Lung (tissue), 12 donors: ENCODE data around the gene EFNA1. TPM values are rescaled to one million over a fixed set of nuclear protein-coding genes. Genes with fewer than 3 reads are reported as not detected.
A peak's percentile ranks its signal among the peaks of the same experiment; 100 is the strongest.

ENCODE experiments used
- ATAC-seq: fragments of 200-7000 bp; cut with Tn5 transposase; one replicate; pipeline ENCODE4 v1.9.1; 2020; ENCODE audit warnings: moderate number of reproducible peaks; ENCODE audit not compliant: insufficient read depth, low FRiP score
- DNase-seq, 3 donors: peaks; one replicate each; pipeline ENCODE4 v3.0.0-alpha.2; 2013 to 2017
- H3K27ac ChIP-seq, 2 donors: one replicate each; pipeline ENCODE4 v1.5.1; 2013; ENCODE audit warnings: mild to moderate bottlenecking in 2 of 2, moderate library complexity in 2 of 2, control low read depth in 1 of 2, inconsistent platforms in 1 of 2, low read depth in 1 of 2, low read length in 1 of 2
- H3K27me3 ChIP-seq, 3 donors: one replicate each; pipeline ENCODE4 v1.5.1; 2013; ENCODE audit warnings: low read length in 2 of 3; ENCODE audit not compliant: control insufficient read depth in 3 of 3, insufficient read depth in 3 of 3
- H3K36me3 ChIP-seq, 4 donors: one replicate each; pipeline ENCODE4 v1.5.1; 2013; ENCODE audit warnings: low read length in 4 of 4, mild to moderate bottlenecking in 1 of 4, moderate library complexity in 1 of 4; ENCODE audit not compliant: control insufficient read depth in 4 of 4, insufficient read depth in 4 of 4
- H3K4me1 ChIP-seq, 5 donors: one replicate each; pipeline ENCODE4 v1.5.1; 2013; ENCODE audit warnings: low read length in 5 of 5, mild to moderate bottlenecking in 2 of 5, moderate library complexity in 1 of 5; ENCODE audit not compliant: control insufficient read depth in 5 of 5, insufficient read depth in 5 of 5
- H3K4me3 ChIP-seq: one replicate; pipeline ENCODE4 v1.5.1; 2013; ENCODE audit warnings: mild to moderate bottlenecking, control low read depth, moderate library complexity
- H3K9ac ChIP-seq, 2 donors: one replicate each; pipeline ENCODE4 v1.5.1; 2013; ENCODE audit warnings: low read length in 2 of 2, control low read depth in 1 of 2; ENCODE audit not compliant: insufficient read depth in 1 of 2
- H3K9me3 ChIP-seq, 4 donors: one replicate each; pipeline ENCODE4 v1.5.1; 2013; ENCODE audit warnings: low read length in 3 of 4, mild to moderate bottlenecking in 1 of 4, moderate library complexity in 1 of 4; ENCODE audit not compliant: control insufficient read depth in 4 of 4, insufficient read depth in 3 of 4
- WGBS, 2 donors: extraction: QIAGEN DNeasy Blood & Tissue Kit; methylation state at CpG; one replicate each; pipeline ENCODE4 v1.1.7; 2013; 5-methylcytosine and 5-hydroxymethylcytosine counted together
- polyA plus RNA-seq, 2 donors: library from polyadenylated mRNA; stranded (reverse); fragments of 200-250 nt; gene quantifications; one replicate each; pipeline ENCODE4 v1.2.1, GENCODE V29; 2013
- total RNA-seq, 2 donors: library from RNA; depleted of rRNA in 1 of 2; stranded (reverse); fragments of >200 nt in 1 of 2; gene quantifications; one replicate each; pipeline ENCODE4 v1.2.1, GENCODE V29; 2014 to 2021
- TF ChIP-seq, protein P1 (sequence below): IDR thresholded peaks from 2 replicates; pipeline ENCODE4 v1.5.1; 2012; ENCODE audit warnings: mild to moderate bottlenecking; ENCODE audit errors: control extremely low read depth, extremely low read depth
- donor health status: control.
- donor health status: control.
- donor health status: Bipolar disorder and iron deficiency.
- donor health status: healthy.
- donor health status: DM: yes; HTN: yes; CAD: no.

The EFNA1 gene
- total and polyA plus RNA-seq, 4 donors, result 111 to 202 (median 168) TPM

- no peak for ATAC-seq
- no peaks in the 10 kb centered on the region for H3K36me3 ChIP-seq
These were observed 16.9 kb upstream of the EFNA1 start for GRCh38 chr1:155110826-155111225.

GRCh38 chr1:155113450-155113980 is 14.2 kb upstream of the EFNA1 start:
- TF ChIP-seq, protein P1, sequence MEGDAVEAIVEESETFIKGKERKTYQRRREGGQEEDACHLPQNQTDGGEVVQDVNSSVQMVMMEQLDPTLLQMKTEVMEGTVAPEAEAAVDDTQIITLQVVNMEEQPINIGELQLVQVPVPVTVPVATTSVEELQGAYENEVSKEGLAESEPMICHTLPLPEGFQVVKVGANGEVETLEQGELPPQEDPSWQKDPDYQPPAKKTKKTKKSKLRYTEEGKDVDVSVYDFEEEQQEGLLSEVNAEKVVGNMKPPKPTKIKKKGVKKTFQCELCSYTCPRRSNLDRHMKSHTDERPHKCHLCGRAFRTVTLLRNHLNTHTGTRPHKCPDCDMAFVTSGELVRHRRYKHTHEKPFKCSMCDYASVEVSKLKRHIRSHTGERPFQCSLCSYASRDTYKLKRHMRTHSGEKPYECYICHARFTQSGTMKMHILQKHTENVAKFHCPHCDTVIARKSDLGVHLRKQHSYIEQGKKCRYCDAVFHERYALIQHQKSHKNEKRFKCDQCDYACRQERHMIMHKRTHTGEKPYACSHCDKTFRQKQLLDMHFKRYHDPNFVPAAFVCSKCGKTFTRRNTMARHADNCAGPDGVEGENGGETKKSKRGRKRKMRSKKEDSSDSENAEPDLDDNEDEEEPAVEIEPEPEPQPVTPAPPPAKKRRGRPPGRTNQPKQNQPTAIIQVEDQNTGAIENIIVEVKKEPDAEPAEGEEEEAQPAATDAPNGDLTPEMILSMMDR, result no peak
- ATAC-seq, result no peak
- 67 to 81% methylated on average over 5 of the region's 5 CpGs for WGBS, 2 donors
- no peak overlapping the region for H3K9ac ChIP-seq
- H3K27ac ChIP-seq, result no peak overlapping the region
- no peak for DNase-seq
- no peaks in the 10 kb centered on the region for H3K36me3 ChIP-seq
- no peaks in the 10 kb centered on the region for H3K27me3 ChIP-seq
- no peaks in the 10 kb centered on the region for H3K9me3 ChIP-seq
- H3K4me3 ChIP-seq, result no peak overlapping the region
- peaks cover 0 to 7% (median 0%) of the 10 kb centered on the region in 5 donors for H3K4me1 ChIP-seq

More at GRCh38 chr1:155110826-155111225, 16.9 kb upstream of the EFNA1 start:
- no peak overlapping the region for H3K4me3 ChIP-seq
- H3K27me3 ChIP-seq, result no peaks in the 10 kb centered on the region
- no peak for DNase-seq
- WGBS, 2 donors, result 37 to 68% methylated on average over 8 of the region's 8 CpGs
- H3K9me3 ChIP-seq, result no peaks in the 10 kb centered on the region
- H3K4me1 ChIP-seq, result peaks cover 0 to under 1% (median 0%) of the 10 kb centered on the region in 5 donors
- TF ChIP-seq, protein P1, result no peak
- H3K27ac ChIP-seq, result no peak overlapping the region
- no peak overlapping the region for H3K9ac ChIP-seq

DNA sequence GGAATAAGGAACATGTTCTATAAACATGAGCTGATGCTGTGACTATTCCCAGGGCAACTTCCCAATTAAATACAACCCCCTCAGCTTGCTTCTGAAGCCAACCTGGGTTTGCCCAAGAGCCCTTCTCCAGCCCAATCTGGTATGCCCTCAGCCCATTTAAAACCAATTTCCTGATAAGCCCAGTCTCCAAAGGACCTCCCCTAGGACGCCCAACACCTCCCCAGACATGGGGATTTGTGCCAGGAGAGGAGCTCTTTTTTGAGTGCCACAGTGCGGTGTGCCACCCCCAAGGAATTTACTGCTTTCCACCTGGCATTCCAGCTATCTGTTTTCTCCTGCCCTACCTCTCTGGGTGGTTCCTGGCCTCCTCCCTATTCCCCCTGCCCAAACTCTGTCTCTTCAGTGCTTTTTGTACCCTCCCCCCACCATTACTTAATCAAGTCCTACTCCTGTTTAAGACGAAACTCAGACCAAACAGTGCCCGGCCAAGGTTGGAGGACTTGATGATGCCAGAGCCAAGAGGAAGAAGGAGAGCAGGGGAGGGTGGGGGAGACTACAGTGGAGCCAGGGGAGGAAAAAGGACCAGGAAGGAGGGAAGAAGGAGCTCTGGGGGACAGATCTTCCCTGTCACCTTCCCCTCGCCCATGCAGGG is 11.4 kb upstream of the EFNA1 start:
- TF ChIP-seq, protein P1, result no peak
- Histone ChIP-seq H3K9ac (no peak overlapping the region), H3K9me3 (peaks cover 0 to 2% (median 0%) of the 10 kb centered on the region in 4 donors), H3K27ac (peak overlapping the region in 1 of 2 donors; percentile 73), H3K27me3 (no peaks in the 10 kb centered on the region), H3K4me3 (no peak overlapping the region), H3K4me1 (peaks cover 0 to 10% (median 0%) of the 10 kb centered on the region in 5 donors), H3K36me3 (no peaks in the 10 kb centered on the region)
- DNase-seq, result no peak
- ATAC-seq, result peak; percentile 72
- 51 to 69% methylated on average over 5 of the region's 5 CpGs for WGBS, 2 donors
